ENCODE data around the gene ACKR2. TPM values are rescaled to one million over a fixed set of nuclear protein-coding genes. Genes with fewer than 3 reads are reported as not detected.

The ACKR2 gene
- polyA plus RNA-seq, 1 donor from 2014 or later, result not detected

DNA sequence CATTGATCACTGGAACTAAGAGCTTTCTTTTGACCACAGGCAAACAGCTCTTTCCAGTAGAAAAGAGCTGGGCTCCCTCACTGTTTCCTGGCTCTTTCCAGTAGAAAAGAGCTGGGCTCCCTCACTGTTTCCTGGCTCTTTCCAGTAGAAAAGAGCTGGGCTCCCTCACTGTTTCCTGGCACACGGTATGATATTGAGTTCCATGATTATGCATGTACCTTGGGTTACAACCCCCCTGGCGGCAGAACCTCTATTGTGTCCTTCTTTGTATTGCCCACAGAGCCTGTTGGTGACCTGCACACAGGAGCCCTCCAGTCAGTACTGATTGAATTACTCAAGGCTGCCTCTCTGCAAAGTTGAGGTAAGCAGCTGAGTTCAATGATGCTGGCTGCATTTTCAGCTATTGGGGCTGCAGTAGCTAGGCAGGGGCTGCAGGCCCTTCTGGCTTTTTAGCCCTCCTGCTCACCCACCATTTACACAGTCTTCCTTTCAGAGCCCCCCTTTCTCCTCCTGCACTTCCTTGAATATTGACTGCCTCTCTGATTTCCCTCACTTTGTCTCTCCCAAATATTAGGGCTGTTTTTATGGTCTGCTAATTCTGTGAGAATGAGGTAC lies 10.2 kb downstream of the ACKR2 start:
- no peak overlapping the region for H3K9ac ChIP-seq (ENCODE audit: low read length)
- no peaks in the 10 kb centered on the region for H3K27me3 ChIP-seq (ENCODE audit: insufficient read depth, low read depth, low read length)
- no peaks in the 10 kb centered on the region for H4K20me1 ChIP-seq (ENCODE audit: insufficient read depth)
- H3F3A ChIP-seq (ENCODE audit: insufficient read depth, low read length, poor library complexity, severe bottlenecking), result no peaks in the 10 kb centered on the region
- H3K36me3 ChIP-seq (ENCODE audit: insufficient read depth, low read length), result no peaks in the 10 kb centered on the region
- no peaks in the 10 kb centered on the region for H3K9me3 ChIP-seq (ENCODE audit: low read length)
- H3K79me2 ChIP-seq (replicated peaks; ENCODE audit: insufficient read depth, low read length), result no peaks in the 10 kb centered on the region
- no peak overlapping the region for H2AFZ ChIP-seq (ENCODE audit: low read depth, low read length)
- no peak overlapping the region for H3K4me2 ChIP-seq (ENCODE audit: low read length)
- TF ChIP-seq MXI1 (conservative IDR thresholded peaks at IDR 0.05; ENCODE audit: poor library complexity, severe bottlenecking) (no peak), SMC3 (conservative IDR thresholded peaks at IDR 0.05; ENCODE audit: poor library complexity) (no peak), TAF1 (IDR thresholded peaks at IDR 0.05; ENCODE audit: low read depth) (no peak)
- TF ChIP-seq, protein P1, sequence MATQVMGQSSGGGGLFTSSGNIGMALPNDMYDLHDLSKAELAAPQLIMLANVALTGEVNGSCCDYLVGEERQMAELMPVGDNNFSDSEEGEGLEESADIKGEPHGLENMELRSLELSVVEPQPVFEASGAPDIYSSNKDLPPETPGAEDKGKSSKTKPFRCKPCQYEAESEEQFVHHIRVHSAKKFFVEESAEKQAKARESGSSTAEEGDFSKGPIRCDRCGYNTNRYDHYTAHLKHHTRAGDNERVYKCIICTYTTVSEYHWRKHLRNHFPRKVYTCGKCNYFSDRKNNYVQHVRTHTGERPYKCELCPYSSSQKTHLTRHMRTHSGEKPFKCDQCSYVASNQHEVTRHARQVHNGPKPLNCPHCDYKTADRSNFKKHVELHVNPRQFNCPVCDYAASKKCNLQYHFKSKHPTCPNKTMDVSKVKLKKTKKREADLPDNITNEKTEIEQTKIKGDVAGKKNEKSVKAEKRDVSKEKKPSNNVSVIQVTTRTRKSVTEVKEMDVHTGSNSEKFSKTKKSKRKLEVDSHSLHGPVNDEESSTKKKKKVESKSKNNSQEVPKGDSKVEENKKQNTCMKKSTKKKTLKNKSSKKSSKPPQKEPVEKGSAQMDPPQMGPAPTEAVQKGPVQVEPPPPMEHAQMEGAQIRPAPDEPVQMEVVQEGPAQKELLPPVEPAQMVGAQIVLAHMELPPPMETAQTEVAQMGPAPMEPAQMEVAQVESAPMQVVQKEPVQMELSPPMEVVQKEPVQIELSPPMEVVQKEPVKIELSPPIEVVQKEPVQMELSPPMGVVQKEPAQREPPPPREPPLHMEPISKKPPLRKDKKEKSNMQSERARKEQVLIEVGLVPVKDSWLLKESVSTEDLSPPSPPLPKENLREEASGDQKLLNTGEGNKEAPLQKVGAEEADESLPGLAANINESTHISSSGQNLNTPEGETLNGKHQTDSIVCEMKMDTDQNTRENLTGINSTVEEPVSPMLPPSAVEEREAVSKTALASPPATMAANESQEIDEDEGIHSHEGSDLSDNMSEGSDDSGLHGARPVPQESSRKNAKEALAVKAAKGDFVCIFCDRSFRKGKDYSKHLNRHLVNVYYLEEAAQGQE (IDR thresholded peaks at IDR 0.05; ENCODE audit: borderline replicate concordance), result no peak
- no peak overlapping the region for H3K4me3 ChIP-seq (ENCODE audit: low read length)
- no peaks in the 10 kb centered on the region for H3K9me2 ChIP-seq (ENCODE audit: insufficient read depth, low read length)
- H3K27ac ChIP-seq (ENCODE audit: low read length), result no peak overlapping the region

DNA sequence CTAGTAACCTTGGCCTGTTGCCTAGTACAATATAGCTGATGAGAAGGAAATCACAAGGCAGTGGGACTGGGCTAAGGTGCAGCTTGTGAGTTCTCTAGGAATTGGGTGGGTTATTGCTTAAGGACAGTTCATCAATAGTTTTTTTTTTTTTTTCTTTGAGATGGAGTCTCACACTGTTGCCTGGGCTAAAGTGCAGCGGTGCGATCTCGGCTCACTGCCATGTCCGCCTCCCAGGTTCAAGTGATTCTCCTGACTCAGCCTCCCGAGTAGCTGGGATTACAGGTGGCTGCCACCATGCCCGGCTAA lies 11.5 kb downstream of the ACKR2 start:
- Histone ChIP-seq H3K9me3 (ENCODE audit: low read length) (no peaks in the 10 kb centered on the region), H3F3A (ENCODE audit: insufficient read depth, low read length, poor library complexity, severe bottlenecking) (no peaks in the 10 kb centered on the region), H4K20me1 (ENCODE audit: insufficient read depth) (no peaks in the 10 kb centered on the region), H3K4me2 (ENCODE audit: low read length) (no peak overlapping the region), H3K9me2 (ENCODE audit: insufficient read depth, low read length) (no peaks in the 10 kb centered on the region), H3K27me3 (ENCODE audit: insufficient read depth, low read depth, low read length) (no peaks in the 10 kb centered on the region), H3K4me3 (ENCODE audit: low read length) (no peak overlapping the region), H3K27ac (ENCODE audit: low read length) (no peak overlapping the region), H3K79me2 (replicated peaks; ENCODE audit: insufficient read depth, low read length) (no peaks in the 10 kb centered on the region), H3K36me3 (ENCODE audit: insufficient read depth, low read length) (no peaks in the 10 kb centered on the region), H2AFZ (ENCODE audit: low read depth, low read length) (no peak overlapping the region), H3K9ac (ENCODE audit: low read length) (no peak overlapping the region)
- TF ChIP-seq RAD21 (conservative IDR thresholded peaks at IDR 0.05), result no peak
- no peak for TF ChIP-seq MXI1 (conservative IDR thresholded peaks at IDR 0.05; ENCODE audit: poor library complexity, severe bottlenecking)
- TF ChIP-seq EP300 (conservative IDR thresholded peaks at IDR 0.05; ENCODE audit: poor library complexity, severe bottlenecking), result no peak
- no peak for TF ChIP-seq SMC3 (conservative IDR thresholded peaks at IDR 0.05; ENCODE audit: poor library complexity)
- TF ChIP-seq, protein P2, sequence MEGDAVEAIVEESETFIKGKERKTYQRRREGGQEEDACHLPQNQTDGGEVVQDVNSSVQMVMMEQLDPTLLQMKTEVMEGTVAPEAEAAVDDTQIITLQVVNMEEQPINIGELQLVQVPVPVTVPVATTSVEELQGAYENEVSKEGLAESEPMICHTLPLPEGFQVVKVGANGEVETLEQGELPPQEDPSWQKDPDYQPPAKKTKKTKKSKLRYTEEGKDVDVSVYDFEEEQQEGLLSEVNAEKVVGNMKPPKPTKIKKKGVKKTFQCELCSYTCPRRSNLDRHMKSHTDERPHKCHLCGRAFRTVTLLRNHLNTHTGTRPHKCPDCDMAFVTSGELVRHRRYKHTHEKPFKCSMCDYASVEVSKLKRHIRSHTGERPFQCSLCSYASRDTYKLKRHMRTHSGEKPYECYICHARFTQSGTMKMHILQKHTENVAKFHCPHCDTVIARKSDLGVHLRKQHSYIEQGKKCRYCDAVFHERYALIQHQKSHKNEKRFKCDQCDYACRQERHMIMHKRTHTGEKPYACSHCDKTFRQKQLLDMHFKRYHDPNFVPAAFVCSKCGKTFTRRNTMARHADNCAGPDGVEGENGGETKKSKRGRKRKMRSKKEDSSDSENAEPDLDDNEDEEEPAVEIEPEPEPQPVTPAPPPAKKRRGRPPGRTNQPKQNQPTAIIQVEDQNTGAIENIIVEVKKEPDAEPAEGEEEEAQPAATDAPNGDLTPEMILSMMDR (IDR thresholded peaks at IDR 0.05; ENCODE audit: poor library complexity, severe bottlenecking), result no peak
- TF ChIP-seq, protein P1 (IDR thresholded peaks at IDR 0.05; ENCODE audit: borderline replicate concordance), result no peak
- no peak for TF ChIP-seq TAF1 (IDR thresholded peaks at IDR 0.05; ENCODE audit: low read depth)

All from neural cell (in vitro differentiated cells).